Measurements from ENCODE around the gene PEX26. TPM values are rescaled to one million over a fixed set of nuclear protein-coding genes. Genes with fewer than 3 reads are reported as not detected.

PEX26 gene
- total RNA-seq: 20.5 and 26.6 TPM in 2 replicates

GRCh38 chr22:18077639-18078328 lies at the start of gene PEX26:
Gene PEX26, plus strand, starts transcription at chr22:18077990. Its CDS starts 387 bp downstream, at chr22:18078377.

DNA sequence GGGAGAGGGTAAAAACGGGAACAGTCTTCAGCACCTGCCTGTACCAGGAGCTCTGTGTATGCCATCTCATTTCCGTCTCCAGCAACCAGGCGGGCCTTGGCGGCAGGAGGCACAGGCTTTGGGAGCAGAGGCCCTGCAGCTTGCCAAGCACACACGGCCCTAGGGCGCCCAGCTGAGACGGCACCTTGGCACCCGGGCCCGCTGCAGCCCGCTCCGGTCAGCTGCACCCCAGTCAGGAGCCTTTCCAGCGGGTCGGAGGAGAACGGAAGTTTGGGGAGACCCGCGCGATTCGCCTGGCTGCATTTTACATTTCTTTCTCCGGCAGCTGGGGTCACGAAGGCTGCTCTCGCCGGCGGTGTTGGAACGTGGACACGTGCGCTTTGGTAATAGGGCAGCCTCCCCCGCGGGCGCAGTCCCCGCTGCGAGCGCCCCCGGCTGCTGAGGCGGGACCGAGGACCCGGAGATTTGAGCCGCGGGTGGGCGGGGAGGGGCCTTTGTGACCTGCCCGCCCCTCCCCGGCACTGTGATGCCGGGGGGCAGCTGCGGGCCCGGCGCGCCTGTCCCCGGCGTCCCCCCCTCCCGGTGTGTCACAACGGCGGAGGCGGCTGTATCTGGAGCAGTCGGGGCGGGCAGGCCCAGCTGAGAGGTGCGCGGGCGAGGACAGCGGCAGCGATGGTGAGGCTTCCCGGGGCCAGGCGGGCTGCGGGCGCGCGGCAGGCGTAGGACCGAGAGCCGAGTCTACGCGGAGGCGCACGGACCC lies 32.6 kb downstream of the PEX26 start, which contains the start of gene TUBA8:
Gene TUBA8, plus strand, starts transcription at position 616 of the 760 bp plus-strand sequence. Its CDS starts 57 bp downstream, at position 673.

Other genes starting within 250 kb of the PEX26 start
- 15.1 and 20.2 TPM in 2 replicates for gene MICAL3, start 53.4 kb upstream of the PEX26 start, total RNA-seq
- 0.18 TPM in 1 of 2 replicates, not detected in the other for gene TUBA8, start 32.8 kb downstream of the PEX26 start, total RNA-seq
- 5.5 and 5.8 TPM in 2 replicates for gene USP18, start 72.2 kb downstream of the PEX26 start, total RNA-seq

Data from myometrial cell (primary cell).